IMR-90 (cell line): ENCODE results near the gene SLN. TPM values are rescaled to one million over a fixed set of nuclear protein-coding genes. Genes with fewer than 3 reads are reported as not detected.

Experiments
- ATAC-seq: fragments of 200-7000 bp; cut with Tn5 transposase; 2 replicates; pipeline ENCODE4 v1.9.1; 2020; ENCODE audit warnings: low read depth, mild to moderate bottlenecking, moderate library complexity
- BruUV-seq: library from RNA; stranded (reverse); fragments of 400-500 nt; replicated peaks from 2 replicates; lab custom pipeline; 2021; lab: Mats Ljungman, UMichigan
- CTCF ChIA-PET: fragments of 300-600 bp; formaldehyde crosslinking; extraction: SDS; loops from one replicate; lab custom pipeline; 2021; ENCODE audit warnings: antibody characterized with exemption; lab: Yijun Ruan, JAX
- POLR2A ChIA-PET: fragments of 300-600 bp; sonication (Branson Sonifier 250); formaldehyde crosslinking; loops from one replicate; lab custom pipeline; 2022; ENCODE audit warnings: antibody characterized with exemption; ENCODE audit not compliant: unreplicated experiment; lab: Charles Lee
- DNase-seq: peaks from one replicate; pipeline ENCODE4 v3.0.0; 2013
- H2AFZ ChIP-seq: replicated peaks from 2 replicates; pipeline ENCODE3; 2013; ENCODE audit warnings: low read length, mild to moderate bottlenecking; ENCODE audit not compliant: poor library complexity
- H2AK5ac ChIP-seq: 2 replicates; pipeline ENCODE4 v1.6.1; 2013; ENCODE audit warnings: low read depth, low read length, inconsistent platforms
- H2AK9ac ChIP-seq: replicated peaks from 2 replicates; pipeline ENCODE3; 2013; ENCODE audit warnings: mild to moderate bottlenecking, low read depth, low read length, moderate library complexity; ENCODE audit not compliant: poor library complexity
- H2BK120ac ChIP-seq: 2 replicates; pipeline ENCODE4 v1.6.1; 2013; ENCODE audit warnings: low read depth, low read length, inconsistent platforms
- H2BK15ac ChIP-seq: 3 replicates; pipeline ENCODE4 v1.6.1; 2013; ENCODE audit warnings: low read depth, low read length, inconsistent platforms
- H2BK20ac ChIP-seq: 2 replicates; pipeline ENCODE4 v1.6.1; 2013; ENCODE audit warnings: low read depth, mild to moderate bottlenecking, inconsistent platforms, low read length, moderate library complexity
- H2BK5ac ChIP-seq: 2 replicates; pipeline ENCODE4 v1.6.1; 2013; ENCODE audit warnings: mild to moderate bottlenecking, low read depth, low read length, inconsistent platforms; ENCODE audit not compliant: poor library complexity, severe bottlenecking
- H3K14ac ChIP-seq: replicated peaks from 2 replicates; pipeline ENCODE4 v1.6.1; 2013; ENCODE audit warnings: low read depth, low read length, inconsistent platforms
- H3K18ac ChIP-seq: 2 replicates; pipeline ENCODE4 v1.6.1; 2013; ENCODE audit warnings: low read depth, low read length, control low read depth
- H3K23ac ChIP-seq: 2 replicates; pipeline ENCODE4 v1.6.1; 2013; ENCODE audit warnings: low read depth, low read length, inconsistent platforms
- H3K27ac ChIP-seq: 2 replicates; pipeline ENCODE4 v1.5.1; 2013; ENCODE audit warnings: mild to moderate bottlenecking, control low read depth, low read length; ENCODE audit not compliant: insufficient read depth
- H3K27me3 ChIP-seq: 2 replicates; pipeline ENCODE4 v1.6.1; 2013; ENCODE audit warnings: low read length; ENCODE audit not compliant: control insufficient read depth, insufficient read depth
- H3K36me3 ChIP-seq: 2 replicates; pipeline ENCODE4 v1.6.1; 2013; ENCODE audit warnings: low read length, mixed read lengths; ENCODE audit not compliant: control insufficient read depth, insufficient read depth
- H3K4ac ChIP-seq: 2 replicates; pipeline ENCODE4 v1.6.1; 2013; ENCODE audit warnings: low read depth, low read length, inconsistent platforms
- H3K4me1 ChIP-seq: 2 replicates; pipeline ENCODE4 v1.6.1; 2013; ENCODE audit warnings: low read length, mixed read lengths; ENCODE audit not compliant: control insufficient read depth, insufficient read depth
- H3K4me2 ChIP-seq: 2 replicates; pipeline ENCODE4 v1.6.1; 2013; ENCODE audit warnings: low read depth, mild to moderate bottlenecking, control low read depth, low read length, moderate library complexity
- H3K4me3 ChIP-seq: 2 replicates; pipeline ENCODE4 v1.5.1; 2013; ENCODE audit warnings: low read depth, mild to moderate bottlenecking, control low read depth, low read length, moderate library complexity; ENCODE audit not compliant: insufficient read depth
- H3K56ac ChIP-seq: 2 replicates; pipeline ENCODE4 v1.6.1; 2013; ENCODE audit warnings: low read length, inconsistent platforms; ENCODE audit not compliant: insufficient read depth; ENCODE audit errors: extremely low read depth
- H3K79me1 ChIP-seq, 2 experiments: 2 replicates each; pipeline ENCODE4 v1.6.1; 2013; ENCODE audit warnings: low read length in 2 of 2, inconsistent platforms in 1 of 2, low read depth in 1 of 2
- H3K9ac ChIP-seq: 2 replicates; pipeline ENCODE4 v1.6.1; 2013; ENCODE audit warnings: low read depth, low read length, control low read depth
- H3K9me1 ChIP-seq: 2 replicates; pipeline ENCODE4 v1.6.1; 2013; ENCODE audit warnings: low read length, inconsistent platforms; ENCODE audit not compliant: insufficient read depth
- H3K9me3 ChIP-seq: 2 replicates; pipeline ENCODE4 v1.6.1; 2013; ENCODE audit warnings: low read length; ENCODE audit not compliant: control insufficient read depth, insufficient read depth
- H4K20me1 ChIP-seq: 2 replicates; pipeline ENCODE4 v1.6.1; 2013; ENCODE audit warnings: low read length, inconsistent platforms; ENCODE audit not compliant: insufficient read depth
- H4K5ac ChIP-seq: 2 replicates; pipeline ENCODE4 v1.6.1; 2013; ENCODE audit warnings: mild to moderate bottlenecking, low read depth, low read length, control low read depth
- H4K8ac ChIP-seq, 2 experiments: 2 replicates each; pipeline ENCODE4 v1.6.1; 2013; ENCODE audit warnings: low read depth in 2 of 2, low read length in 2 of 2, control low read depth in 1 of 2, inconsistent platforms in 1 of 2
- H4K91ac ChIP-seq: 2 replicates; pipeline ENCODE4 v1.6.1; 2013; ENCODE audit warnings: low read depth, low read length, inconsistent platforms; ENCODE audit not compliant: insufficient read depth
- BHLHE40 ChIP-seq: fragments of 150-350 bp; IDR thresholded peaks from 2 replicates; pipeline ENCODE4 v1.6.1; 2016; ENCODE audit warnings: mild to moderate bottlenecking, low read depth, low read length
- CEBPB ChIP-seq: IDR thresholded peaks from 2 replicates; pipeline ENCODE4 v1.6.1; 2012; ENCODE audit warnings: low read depth, low read length, improper control_type of control experiment
- CHD1 ChIP-seq: IDR thresholded peaks from 2 replicates; pipeline ENCODE4 v1.6.1; 2012; ENCODE audit warnings: low read depth, low read length, improper control_type of control experiment
- FOS ChIP-seq: fragments of 150-350 bp; IDR thresholded peaks from 2 replicates; pipeline ENCODE4 v1.6.1; 2016; ENCODE audit warnings: low read depth, low read length
- MAFK ChIP-seq: IDR thresholded peaks from 2 replicates; pipeline ENCODE4 v1.6.1; 2012; ENCODE audit warnings: low read depth, low read length, improper control_type of control experiment
- MAZ ChIP-seq: IDR thresholded peaks from 2 replicates; pipeline ENCODE4 v1.6.1; 2012; ENCODE audit warnings: low read depth, mild to moderate bottlenecking, low read length, improper control_type of control experiment, moderate library complexity, borderline replicate concordance
- NFE2L2 ChIP-seq: fragments of 150-350 bp; IDR thresholded peaks from 2 replicates; pipeline ENCODE4 v1.6.1; 2016; ENCODE audit warnings: low read depth, mild to moderate bottlenecking, low read length
- POLR2A ChIP-seq: IDR thresholded peaks from 2 replicates; pipeline ENCODE4 v1.6.1; 2012; ENCODE audit warnings: mild to moderate bottlenecking, low read depth, low read length
- RAD21 ChIP-seq: IDR thresholded peaks from 2 replicates; pipeline ENCODE4 v1.6.1; 2012; ENCODE audit warnings: low read length, improper control_type of control experiment
- RFX5 ChIP-seq: IDR thresholded peaks from 2 replicates; pipeline ENCODE4 v1.8.0; 2012; ENCODE audit warnings: low read depth, mild to moderate bottlenecking, low read length, moderate library complexity
- SMC3 ChIP-seq: fragments of 150-350 bp; IDR thresholded peaks from 2 replicates; pipeline ENCODE4 v1.6.1; 2016; ENCODE audit warnings: low read depth, mild to moderate bottlenecking, antibody characterized with exemption, low read length, moderate library complexity
- WGBS, 2 experiments: methylation state at CpG; one replicate each; pipeline versions ENCODE4 v1.1.5 to v1.1.7; 2013; ENCODE audit warnings: missing lambda C conversion rate in 2 of 2; ENCODE audit not compliant: insufficient read length in 1 of 2; ENCODE audit errors: extremely low coverage in 2 of 2; 5-methylcytosine and 5-hydroxymethylcytosine counted together
- dilution Hi-C: fragments of 300-500 bp; cut with HindIII; formaldehyde crosslinking; loops from one replicate; pipeline ENCODE4 v1.14.3; 2018; ENCODE audit warnings: low sequenced_read_pairs; ENCODE audit not compliant: unreplicated experiment
- in situ Hi-C: fragments of 300-500 bp; cut with MboI; formaldehyde crosslinking; loops from 3 replicates; pipeline ENCODE4 v1.14.3; 2019; ENCODE audit warnings: low sequenced_read_pairs, inconsistent platforms, mixed read lengths
- intact Hi-C: fragments of 100-400 bp; cut with micrococcal nuclease; formaldehyde crosslinking; loops from 2 replicates; pipeline ENCODE4 v1.10.0; 2022
- polyA plus RNA-seq, 3 experiments: library from polyadenylated mRNA; depleted of rRNA; stranded (reverse); fragments of >200 nt; gene quantifications; 2 replicates each; pipeline ENCODE4 v1.2.3, GENCODE V29; 2012; ENCODE audit warnings: low replicate concordance in 1 of 3
- total RNA-seq: library from RNA; depleted of rRNA; stranded (reverse); fragments of >200 nt; gene quantifications from 2 replicates; pipeline ENCODE4 v1.2.3, GENCODE V29; 2012
- TF ChIP-seq, protein P1 (sequence below): conservative IDR thresholded peaks from 2 replicates; pipeline ENCODE4 v1.5.1; 2012; ENCODE audit warnings: mild to moderate bottlenecking, low read depth, low read length, improper control_type of control experiment
- TF ChIP-seq, protein P2 (sequence below): fragments of 150-350 bp; IDR thresholded peaks from 2 replicates; pipeline ENCODE4 v1.6.1; 2016; ENCODE audit warnings: low read depth, mild to moderate bottlenecking, low read length, moderate library complexity, borderline replicate concordance
- TF ChIP-seq, protein P3 (sequence below): fragments of 150-350 bp; IDR thresholded peaks from 2 replicates; pipeline ENCODE4 v1.6.1; 2017; ENCODE audit warnings: mild to moderate bottlenecking, antibody characterized with exemption, low read length, low read depth

The SLN gene
- total and polyA plus RNA-seq, 2 of the 4 experiments (the other 2 are of a cell fraction): not detected

DNA sequence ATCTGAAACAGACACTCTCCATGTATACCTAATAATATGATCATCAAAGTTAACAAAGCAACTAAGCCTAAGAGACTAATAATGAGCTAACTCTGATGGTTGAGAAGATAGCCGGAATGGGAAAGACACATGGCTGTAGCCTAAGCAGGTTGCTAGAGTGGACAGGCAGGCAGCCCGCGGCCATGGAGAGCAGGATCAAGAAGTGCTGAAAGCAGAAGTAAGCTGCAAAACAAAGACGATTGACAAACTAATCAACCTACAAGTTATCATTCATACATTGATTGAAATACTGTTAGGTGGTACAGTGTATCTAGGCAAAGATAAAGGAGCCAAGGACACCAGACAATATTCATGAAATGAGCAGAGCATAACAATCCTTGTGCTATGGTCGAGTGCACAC lies 29.3 kb downstream of the SLN start:
- POLR2A ChIA-PET: no interaction called here

More for the DNA sequence above, 29.3 kb downstream of the SLN start:
- Histone ChIP-seq H2AK9ac (no peak overlapping the region), H3K56ac (no peak overlapping the region), H3K9me1 (no peaks in the 10 kb centered on the region), H4K20me1 (no peaks in the 10 kb centered on the region), H3K27me3 (peaks cover 10% of the 10 kb centered on the region), H3K18ac (no peak overlapping the region), H3K79me1 (no peaks in the 10 kb centered on the region), H3K36me3 (no peaks in the 10 kb centered on the region), H2BK5ac (no peak overlapping the region), H3K14ac (no peak overlapping the region), H2AFZ (no peak overlapping the region), H3K9me3 (no peaks in the 10 kb centered on the region), H2BK15ac (no peak overlapping the region), H3K4me2 (no peak overlapping the region), H3K23ac (no peak overlapping the region), H3K9ac (no peak overlapping the region), H4K8ac (no peak overlapping the region), H2AK5ac (no peak overlapping the region), H3K4me3 (no peak overlapping the region), H2BK20ac (no peak overlapping the region), H3K4me1 (no peaks in the 10 kb centered on the region), H3K27ac (no peak overlapping the region), H4K5ac (no peak overlapping the region), H3K4ac (no peak overlapping the region), H4K91ac (no peak overlapping the region), H2BK120ac (no peak overlapping the region)
- intact Hi-C loops: loop anchor here (10.0 kb wide), 1 partner anchor 212 kb away; no protein-coding TSS in a partner anchor
- DNase-seq (no peak), ATAC-seq (no peak)
- no peak for TF ChIP-seq CEBPB
- no peak for TF ChIP-seq CHD1
- no peak for TF ChIP-seq FOS
- TF ChIP-seq MAZ: no peak
- TF ChIP-seq, protein P1, sequence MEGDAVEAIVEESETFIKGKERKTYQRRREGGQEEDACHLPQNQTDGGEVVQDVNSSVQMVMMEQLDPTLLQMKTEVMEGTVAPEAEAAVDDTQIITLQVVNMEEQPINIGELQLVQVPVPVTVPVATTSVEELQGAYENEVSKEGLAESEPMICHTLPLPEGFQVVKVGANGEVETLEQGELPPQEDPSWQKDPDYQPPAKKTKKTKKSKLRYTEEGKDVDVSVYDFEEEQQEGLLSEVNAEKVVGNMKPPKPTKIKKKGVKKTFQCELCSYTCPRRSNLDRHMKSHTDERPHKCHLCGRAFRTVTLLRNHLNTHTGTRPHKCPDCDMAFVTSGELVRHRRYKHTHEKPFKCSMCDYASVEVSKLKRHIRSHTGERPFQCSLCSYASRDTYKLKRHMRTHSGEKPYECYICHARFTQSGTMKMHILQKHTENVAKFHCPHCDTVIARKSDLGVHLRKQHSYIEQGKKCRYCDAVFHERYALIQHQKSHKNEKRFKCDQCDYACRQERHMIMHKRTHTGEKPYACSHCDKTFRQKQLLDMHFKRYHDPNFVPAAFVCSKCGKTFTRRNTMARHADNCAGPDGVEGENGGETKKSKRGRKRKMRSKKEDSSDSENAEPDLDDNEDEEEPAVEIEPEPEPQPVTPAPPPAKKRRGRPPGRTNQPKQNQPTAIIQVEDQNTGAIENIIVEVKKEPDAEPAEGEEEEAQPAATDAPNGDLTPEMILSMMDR: no peak
- TF ChIP-seq, protein P2, sequence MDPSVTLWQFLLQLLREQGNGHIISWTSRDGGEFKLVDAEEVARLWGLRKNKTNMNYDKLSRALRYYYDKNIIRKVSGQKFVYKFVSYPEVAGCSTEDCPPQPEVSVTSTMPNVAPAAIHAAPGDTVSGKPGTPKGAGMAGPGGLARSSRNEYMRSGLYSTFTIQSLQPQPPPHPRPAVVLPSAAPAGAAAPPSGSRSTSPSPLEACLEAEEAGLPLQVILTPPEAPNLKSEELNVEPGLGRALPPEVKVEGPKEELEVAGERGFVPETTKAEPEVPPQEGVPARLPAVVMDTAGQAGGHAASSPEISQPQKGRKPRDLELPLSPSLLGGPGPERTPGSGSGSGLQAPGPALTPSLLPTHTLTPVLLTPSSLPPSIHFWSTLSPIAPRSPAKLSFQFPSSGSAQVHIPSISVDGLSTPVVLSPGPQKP: no peak
- TF ChIP-seq RAD21: no peak
- TF ChIP-seq RFX5: no peak
- no peak for TF ChIP-seq BHLHE40
- TF ChIP-seq NFE2L2: no peak
- no peak for TF ChIP-seq SMC3
- no peak for TF ChIP-seq MAFK
- no peak for TF ChIP-seq POLR2A
- TF ChIP-seq, protein P3, sequence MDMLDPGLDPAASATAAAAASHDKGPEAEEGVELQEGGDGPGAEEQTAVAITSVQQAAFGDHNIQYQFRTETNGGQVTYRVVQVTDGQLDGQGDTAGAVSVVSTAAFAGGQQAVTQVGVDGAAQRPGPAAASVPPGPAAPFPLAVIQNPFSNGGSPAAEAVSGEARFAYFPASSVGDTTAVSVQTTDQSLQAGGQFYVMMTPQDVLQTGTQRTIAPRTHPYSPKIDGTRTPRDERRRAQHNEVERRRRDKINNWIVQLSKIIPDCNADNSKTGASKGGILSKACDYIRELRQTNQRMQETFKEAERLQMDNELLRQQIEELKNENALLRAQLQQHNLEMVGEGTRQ: no peak
- CTCF ChIA-PET: no interaction called here
- dilution Hi-C loops: no loop called here
- no TSS peak for BruUV-seq
- in situ Hi-C loops: no loop called here
- no CpG with 5 or more reads among the region's 5 CpGs for WGBS, 2 experiments
